ENCODE results near the gene BORCS5. TPM values are rescaled to one million over a fixed set of nuclear protein-coding genes. Genes with fewer than 3 reads are reported as not detected.

Gene BORCS5
- total RNA-seq, 1 experiment from 2014 or later, result 13.9 TPM

DNA sequence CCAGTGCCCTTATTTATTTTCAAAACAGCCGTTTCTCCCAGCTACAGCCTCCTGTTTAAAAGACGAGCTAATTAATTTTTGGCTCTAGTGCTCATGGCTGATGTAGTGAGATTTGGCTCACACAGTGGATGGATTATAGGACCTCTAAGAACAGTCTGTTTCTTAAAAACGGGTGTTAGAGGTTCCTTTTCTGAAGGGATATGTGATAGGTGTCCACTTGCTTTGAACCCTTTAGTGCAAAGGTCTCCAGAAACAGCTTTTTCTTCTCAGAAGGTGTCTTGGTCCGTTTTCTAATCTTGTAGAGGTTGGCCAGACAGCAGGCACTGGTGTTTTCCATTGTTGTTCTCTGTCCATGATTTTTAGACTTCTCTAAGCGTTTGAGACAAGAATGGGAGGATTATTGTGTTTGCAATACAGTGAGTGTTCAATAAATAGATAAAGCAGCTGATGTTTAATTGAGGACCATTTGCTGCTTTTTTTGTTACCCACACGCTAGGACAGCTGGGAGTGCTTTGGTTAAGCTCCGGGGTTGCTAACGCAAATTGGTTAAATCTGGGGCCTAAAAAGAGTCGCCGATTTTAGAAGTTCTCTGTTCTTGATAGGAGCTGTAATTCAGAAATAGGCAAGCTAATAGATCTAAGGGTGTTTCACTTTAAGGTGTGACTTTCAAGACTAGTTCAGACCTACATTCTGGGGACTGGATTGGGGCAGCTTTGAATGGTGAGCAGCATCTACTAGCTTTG, 1.0 kb downstream of the BORCS5 start:
- Histone ChIP-seq H3K4ac (ENCODE audit: low read depth, low read length) (no peak overlapping the region), H3K23ac (ENCODE audit: insufficient read length, low read depth, low read length) (no peak overlapping the region), H2BK5ac (ENCODE audit: insufficient read length, low read length) (no peak overlapping the region), H3K23me2 (ENCODE audit: insufficient read length, low read depth, low read length, poor library complexity, severe bottlenecking) (peaks cover 10% of the 10 kb centered on the region), H4K91ac (ENCODE audit: insufficient read length, low read depth, low read length) (no peak overlapping the region), H3K4me2 (ENCODE audit: insufficient read depth, insufficient read length, low read length) (peak overlapping the region; percentile 67), H3K9me3 (ENCODE audit: control insufficient read depth, low read depth, low read length) (no peaks in the 10 kb centered on the region), H3K18ac (ENCODE audit: insufficient read length, low read depth, low read length) (peak overlapping the region; percentile 20), H3K27ac (ENCODE audit: insufficient read length, low read depth, low read length) (no peak overlapping the region), H3K9ac (ENCODE audit: extremely low read depth, insufficient read length, low read length) (peak overlapping the region; percentile 75), H3K27me3 (ENCODE audit: insufficient read depth, low read length) (no peaks in the 10 kb centered on the region), H2BK20ac (ENCODE audit: low read depth, low read length, poor library complexity, severe bottlenecking) (no peak overlapping the region), H3K79me2 (ENCODE audit: insufficient read depth, low read length) (0 out of 2 replicates have a peak, but pooled peaks cover 2% of the 10 kb centered on the region), H3K56ac (ENCODE audit: insufficient read length, low read depth, low read length) (no peak overlapping the region), H4K20me1 (ENCODE audit: control insufficient read depth, insufficient read depth, insufficient read length) (no peaks in the 10 kb centered on the region), H2BK120ac (ENCODE audit: low read depth, low read length, poor library complexity, severe bottlenecking) (no peak overlapping the region), H4K5ac (ENCODE audit: insufficient read length, low read depth, low read length) (no peak overlapping the region), H3K4me1 (ENCODE audit: insufficient read depth, low read length) (no peaks in the 10 kb centered on the region), H2AFZ (ENCODE audit: low read length) (no peak overlapping the region), H3K14ac (ENCODE audit: insufficient read depth, low read length) (peak overlapping the region; percentile 86; the same call in 1 of the 2 replicates), H4K8ac (replicated peaks; ENCODE audit: insufficient read length, low read depth, low read length) (no peak overlapping the region), H2BK15ac (ENCODE audit: low read depth, low read length) (no peak overlapping the region), H2BK12ac (ENCODE audit: insufficient read length, low read depth, low read length) (no peak overlapping the region), H2AK5ac (ENCODE audit: insufficient read length, low read length) (no peak overlapping the region), H3K79me1 (ENCODE audit: insufficient read depth, low read depth, low read length, poor library complexity, severe bottlenecking) (no peaks in the 10 kb centered on the region), H3T11ph (ENCODE audit: low read length) (no peak overlapping the region)
- WGBS (ENCODE audit: extremely low coverage, insufficient read length, low lambda C conversion rate), result no CpG with 5 or more reads among the region's 10 CpGs
- Mint-ChIP-seq H3K4me1 (peaks cover 27 to 32% of the 10 kb centered on the region in 2 experiments), H3K27ac (peak overlapping the region; percentile 63 to 97 (median 89); a peak in 6 of 7 replicates), H3K27me3 (ENCODE audit: low read depth) (no peaks in the 10 kb centered on the region), H3K36me3 (ENCODE audit: insufficient read depth in 1 of 3, low read depth in 3 of 3) (no peaks in the 10 kb centered on the region; a peak in 2 of 7 replicates), H3K4me3 (peak overlapping the region; percentile 84 to 85), H3K9me3 (no peaks in the 10 kb centered on the region)
- no peak for TF ChIP-seq CTCF (conservative IDR thresholded peaks at IDR 0.05)
- no peak for DNase-seq

All from H9 (cell line).